ENCODE data around the gene PITPNB. TPM values are rescaled to one million over a fixed set of nuclear protein-coding genes. Genes with fewer than 3 reads are reported as not detected.

The PITPNB gene
- total RNA-seq, 1 experiment from 2014 or later, result 19.3 TPM

DNA sequence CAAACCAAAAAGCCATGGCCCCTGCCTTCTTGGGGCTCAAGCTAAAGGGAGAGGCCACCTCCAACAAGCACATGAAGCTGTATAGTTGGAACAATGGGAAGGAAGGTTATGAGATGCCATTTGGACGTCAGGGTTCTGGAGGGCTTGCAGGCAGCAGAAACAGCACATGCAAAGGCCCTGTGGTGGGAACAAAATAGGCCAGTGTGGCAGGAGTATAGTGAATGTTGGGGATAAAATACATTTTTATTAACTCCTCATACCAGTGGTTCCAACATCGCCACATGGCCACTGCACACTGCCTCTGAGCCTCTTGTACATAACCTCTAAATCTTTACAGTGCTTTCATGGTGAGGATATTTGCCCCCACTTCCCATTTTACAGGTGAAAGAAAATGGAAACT is 85.3 kb downstream of the PITPNB start:
- no peak for DNase-seq (ENCODE audit: low read depth)

DNA sequence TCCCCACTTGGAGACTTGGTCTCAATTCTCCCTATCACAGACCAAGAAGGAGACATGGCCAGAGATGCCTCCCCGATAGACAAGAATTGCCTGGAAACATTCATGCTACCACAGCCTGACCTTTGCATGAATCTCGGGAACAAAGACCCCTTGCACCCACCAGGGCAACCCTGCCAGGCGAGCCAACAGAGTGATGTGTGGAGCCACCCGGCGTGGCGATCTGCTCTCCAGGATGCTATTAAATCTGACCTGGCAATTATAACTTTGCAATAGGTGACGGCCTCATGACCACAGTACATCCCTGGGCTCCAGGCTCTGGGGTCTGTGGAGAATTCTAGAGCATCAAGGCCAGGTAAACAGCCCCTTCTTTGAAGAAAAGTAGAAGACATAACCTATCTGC is 86.5 kb downstream of the PITPNB start:
- no peak for DNase-seq (ENCODE audit: low read depth)

DNA sequence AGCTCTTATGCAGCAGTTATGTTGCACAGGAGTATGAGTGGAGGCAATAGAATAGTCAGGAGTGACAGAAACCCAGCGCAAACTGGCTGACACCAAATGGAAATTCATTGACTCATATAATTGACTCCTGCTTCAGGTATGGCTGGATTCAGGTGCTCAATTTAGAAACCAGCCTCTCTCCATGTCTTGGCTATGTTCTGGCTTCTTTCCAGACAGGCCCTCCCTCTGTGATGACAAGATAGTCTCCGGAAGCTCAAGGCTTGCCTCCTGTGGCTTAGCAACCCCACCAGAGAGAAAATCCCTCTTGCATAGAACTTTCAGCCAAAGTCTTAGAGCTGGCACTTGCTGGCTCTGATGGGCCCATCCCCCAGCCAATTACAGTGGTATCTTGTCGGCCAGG is 89.4 kb downstream of the PITPNB start:
- DNase-seq (ENCODE audit: low read depth), result no peak

DNA sequence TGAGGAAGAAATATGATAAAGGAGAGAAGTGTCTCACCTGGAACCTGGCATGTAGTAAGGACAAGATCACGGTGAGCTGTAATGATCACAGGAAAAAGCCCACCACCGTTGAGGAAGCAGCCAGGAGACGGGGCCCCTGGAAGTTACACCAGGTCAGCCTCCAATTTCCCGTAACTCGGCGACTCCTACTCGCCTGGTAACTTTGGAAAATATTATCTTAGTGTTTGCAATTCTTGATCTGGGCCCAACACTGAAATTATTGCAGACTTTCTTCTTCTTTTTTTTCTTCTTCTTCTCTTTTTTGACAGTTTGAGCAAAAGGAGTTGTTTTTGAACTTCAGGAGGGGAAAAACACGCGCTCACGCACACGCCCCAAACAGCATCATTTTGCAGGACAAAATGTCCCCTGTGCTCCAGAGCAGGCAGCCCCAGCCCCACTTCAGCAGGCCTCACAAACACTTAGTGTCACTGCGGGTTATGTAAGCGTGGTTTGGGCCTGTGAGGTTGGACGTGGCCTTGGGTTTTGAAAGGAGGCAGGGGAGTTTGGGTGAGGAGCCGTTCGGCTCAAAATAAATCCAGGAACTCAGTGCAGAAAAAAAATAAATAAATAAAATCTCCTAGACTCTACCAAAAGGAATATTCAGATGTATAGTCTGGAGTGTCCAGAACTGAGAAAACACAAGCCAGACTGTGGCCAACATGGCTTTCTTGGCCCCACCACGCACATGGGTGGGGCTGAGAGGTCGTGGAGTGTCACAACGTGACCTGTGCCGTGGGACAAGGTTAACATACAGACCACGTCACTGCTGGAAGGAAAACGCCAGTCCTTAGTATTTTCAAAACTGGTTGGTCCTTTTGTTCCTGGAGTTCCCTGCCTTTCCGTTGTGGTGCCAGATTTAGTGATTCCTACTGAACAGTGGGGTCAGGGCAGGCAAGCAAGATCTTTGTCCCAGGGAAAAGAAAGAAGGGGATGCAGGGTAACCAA is 91.2 kb downstream of the PITPNB start:
- DNase-seq (ENCODE audit: low read depth), result no peak

DNA sequence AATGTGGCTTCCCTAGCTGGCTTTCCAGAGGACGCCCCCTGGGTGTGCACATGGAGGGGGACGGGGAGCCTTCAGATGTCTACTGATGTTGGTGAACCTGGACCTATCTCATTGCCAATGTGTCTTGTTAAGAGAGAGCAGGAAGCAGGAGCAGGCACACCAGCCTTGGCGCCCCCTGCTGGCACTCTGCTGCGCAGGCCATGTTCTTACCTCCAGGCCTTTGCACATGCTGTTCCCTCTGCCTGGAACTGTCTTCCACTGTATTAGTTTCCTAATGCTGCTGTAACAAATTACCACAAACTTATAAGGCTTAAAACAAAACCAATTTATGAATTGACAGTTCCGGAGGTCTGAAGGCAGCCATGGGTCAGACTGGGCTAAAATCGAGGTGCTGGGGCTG is 93.9 kb downstream of the PITPNB start:
- no peak for DNase-seq (ENCODE audit: low read depth)

DNA sequence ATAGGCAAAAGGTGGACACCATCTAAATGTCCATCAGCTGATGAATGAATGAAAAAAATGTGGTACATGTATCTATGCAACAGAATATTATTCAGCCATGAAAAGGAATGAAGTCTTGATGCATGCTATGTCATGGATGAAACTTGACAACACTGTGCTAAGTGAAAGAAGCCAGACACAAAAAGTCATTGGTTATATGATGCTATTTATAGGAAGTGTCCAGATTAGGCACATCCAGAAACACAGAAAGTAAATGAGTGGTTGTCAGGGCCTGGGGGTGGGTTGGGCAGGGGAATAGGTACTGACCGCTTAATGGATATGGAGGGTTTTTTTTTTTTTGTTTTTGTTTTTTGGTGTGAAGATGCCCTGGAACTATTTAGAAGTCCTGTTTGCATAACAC is 95.8 kb downstream of the PITPNB start:
- no peak for DNase-seq (ENCODE audit: low read depth)

DNA sequence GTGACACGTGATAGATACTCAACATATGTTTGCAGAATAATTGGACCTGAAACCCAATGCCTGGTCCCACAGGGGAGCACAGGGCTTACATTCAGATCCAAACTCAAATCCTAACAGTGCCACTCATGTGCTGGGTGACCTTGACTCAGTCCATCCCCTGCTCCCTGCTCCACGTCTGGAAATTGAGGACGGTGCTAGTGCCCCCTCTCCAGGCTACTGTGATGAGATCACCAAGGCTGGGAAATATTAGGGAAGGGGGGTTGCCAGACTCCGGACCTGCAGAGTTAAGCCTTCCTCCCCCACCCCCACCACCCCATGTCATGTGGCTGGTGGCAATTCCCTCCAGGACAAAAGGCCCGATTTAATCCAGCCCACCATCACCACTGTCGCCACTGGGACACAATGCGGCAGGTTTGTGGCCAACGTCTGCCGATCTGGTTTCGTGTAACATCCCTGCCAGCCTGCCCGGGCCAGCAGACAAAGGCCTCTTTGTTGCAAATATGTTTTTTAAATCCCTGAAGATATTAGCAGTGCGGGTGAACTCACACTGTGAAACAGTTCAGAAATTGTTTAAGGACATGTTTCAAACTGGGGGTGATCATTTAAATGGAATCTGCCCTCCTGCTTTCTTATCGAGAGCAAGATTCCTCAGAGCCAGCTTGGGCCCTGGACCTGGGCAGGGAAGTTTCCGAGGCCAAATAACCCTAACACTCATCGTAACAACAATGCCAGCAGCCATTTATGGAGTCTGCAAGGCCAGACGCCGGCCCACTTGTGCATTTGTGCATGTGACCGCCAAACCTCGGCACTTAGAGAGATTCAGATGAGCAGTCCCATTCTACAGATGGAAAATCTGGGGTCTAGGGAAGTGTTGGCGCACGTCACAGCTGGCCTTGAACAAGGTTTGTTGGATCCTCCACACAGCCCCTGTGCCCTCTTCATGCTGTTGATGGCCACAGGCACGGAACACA is 97.9 kb downstream of the PITPNB start:
- no peak for DNase-seq (ENCODE audit: low read depth)

DNA sequence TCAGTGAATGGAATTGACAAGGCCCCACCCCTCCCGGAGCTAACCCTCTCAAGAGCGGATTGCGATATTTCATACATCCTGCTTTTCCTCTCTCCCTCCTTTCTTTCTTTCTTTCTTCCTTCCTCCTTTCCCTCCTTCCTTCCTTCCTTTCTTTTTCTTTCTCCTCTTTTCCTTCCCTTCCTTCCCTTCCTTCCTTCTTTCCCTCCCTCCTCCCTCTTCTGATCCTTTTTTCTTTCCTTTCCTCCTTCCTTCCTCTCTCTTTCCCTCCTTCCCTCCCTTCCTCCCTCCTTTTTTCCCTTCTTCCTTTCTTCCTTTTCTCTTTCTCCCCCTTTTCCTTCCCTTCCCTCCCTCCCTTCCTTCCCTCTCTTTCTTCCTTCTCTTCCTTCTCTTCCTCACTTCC is 102.5 kb downstream of the PITPNB start:
- no peak for DNase-seq (ENCODE audit: low read depth)

DNA sequence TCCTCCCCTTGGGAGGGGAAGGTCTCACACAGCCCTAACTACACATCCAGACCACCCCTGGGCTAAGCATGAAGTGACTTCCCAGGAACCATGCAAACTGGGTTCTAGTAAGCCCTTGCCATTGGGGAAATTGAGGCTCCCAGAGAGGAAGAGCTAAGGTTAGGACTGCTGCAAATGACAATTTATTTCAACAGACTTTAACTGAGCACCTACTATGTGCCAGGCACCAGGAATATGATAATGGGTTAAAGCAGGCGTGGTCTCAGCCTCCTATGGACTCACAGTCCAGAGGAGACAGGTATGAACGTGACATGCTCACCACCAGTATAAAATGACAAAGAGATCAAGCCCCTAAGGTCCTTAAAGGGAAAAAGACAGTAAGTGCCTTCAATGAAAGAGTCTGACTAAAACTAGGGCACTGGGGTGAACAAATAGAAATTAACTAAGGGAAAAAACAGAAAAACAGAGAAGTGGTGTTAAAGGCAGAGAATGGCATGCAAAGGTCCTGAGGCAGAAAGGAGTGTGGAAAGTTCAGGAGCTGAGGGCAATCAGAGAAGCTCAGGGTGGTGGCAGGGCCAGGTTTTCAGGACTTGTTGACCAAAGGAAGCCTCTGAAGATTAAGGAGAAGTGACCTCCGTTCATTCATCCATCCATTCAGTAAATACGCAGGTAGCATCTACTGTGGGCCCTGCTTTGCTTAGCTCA is 103.1 kb downstream of the PITPNB start:
- no peak for DNase-seq (ENCODE audit: low read depth)

DNA sequence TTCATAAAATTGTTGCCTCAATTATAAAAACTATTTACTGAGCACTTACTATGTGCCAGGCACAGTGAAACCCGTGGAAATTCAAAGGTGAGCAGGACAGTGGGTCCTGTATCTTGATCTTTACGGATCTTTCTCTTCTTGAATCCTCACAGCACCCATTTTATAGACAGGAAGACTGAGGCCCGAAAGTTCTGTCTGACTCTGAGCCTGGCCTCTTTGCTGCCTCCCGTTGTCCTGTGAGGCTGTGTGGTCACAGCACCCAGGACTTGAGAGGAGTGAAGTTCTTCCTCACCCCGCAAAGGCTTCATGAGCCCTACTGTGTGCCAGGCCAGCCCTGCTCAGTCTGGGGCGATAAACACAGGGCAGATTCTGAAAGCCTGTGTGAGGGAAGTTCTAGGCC is 104.1 kb downstream of the PITPNB start:
- no peak for DNase-seq (ENCODE audit: low read depth)

DNA sequence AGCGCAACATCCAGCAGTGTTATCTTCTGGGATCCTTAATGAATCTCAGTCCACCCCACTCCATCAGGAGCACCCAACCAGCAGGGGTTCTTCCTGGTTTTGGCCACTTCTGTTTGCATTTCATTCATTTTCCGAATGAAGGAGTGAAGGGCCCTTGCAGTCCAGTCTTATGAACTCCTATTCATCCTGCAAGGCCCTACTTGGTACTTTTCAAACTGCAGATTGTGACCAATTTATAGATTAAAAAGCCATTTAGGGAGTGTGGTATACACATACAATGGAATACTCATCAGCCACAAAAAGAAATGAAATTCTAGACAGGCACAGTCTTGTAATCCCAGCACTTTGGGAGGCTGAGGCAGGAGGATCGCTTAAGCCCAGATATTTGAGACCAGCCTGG is 107.3 kb downstream of the PITPNB start:
- DNase-seq (ENCODE audit: low read depth), result no peak

DNA sequence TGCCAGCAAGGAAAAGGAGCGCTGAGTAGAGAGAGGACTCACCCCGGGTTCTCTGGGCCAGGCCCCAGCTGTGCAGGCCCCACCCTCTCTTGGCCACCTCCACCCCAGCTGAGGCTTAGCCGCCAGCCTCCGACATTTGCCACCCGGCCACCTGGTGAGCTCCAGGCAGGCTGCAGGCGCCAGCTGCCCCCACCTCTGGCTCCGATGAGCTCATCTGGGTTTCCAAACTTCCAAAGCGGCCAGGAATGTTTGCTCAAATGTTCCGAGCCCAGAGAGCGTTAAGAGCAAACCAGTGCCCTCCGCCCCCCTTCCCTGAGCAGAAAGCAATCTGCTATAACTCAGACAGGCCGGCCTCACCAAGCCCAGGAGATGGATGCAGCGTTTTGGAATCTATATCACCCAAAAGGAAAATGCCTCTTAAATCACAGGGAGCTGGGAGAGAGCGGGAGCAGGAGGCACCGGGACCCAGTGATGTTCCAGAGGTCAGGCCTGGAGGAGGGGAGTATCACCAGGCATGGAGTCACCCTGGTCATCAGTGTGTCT is 108.4 kb downstream of the PITPNB start:
- DNase-seq (ENCODE audit: low read depth), result peak; percentile 65

DNA sequence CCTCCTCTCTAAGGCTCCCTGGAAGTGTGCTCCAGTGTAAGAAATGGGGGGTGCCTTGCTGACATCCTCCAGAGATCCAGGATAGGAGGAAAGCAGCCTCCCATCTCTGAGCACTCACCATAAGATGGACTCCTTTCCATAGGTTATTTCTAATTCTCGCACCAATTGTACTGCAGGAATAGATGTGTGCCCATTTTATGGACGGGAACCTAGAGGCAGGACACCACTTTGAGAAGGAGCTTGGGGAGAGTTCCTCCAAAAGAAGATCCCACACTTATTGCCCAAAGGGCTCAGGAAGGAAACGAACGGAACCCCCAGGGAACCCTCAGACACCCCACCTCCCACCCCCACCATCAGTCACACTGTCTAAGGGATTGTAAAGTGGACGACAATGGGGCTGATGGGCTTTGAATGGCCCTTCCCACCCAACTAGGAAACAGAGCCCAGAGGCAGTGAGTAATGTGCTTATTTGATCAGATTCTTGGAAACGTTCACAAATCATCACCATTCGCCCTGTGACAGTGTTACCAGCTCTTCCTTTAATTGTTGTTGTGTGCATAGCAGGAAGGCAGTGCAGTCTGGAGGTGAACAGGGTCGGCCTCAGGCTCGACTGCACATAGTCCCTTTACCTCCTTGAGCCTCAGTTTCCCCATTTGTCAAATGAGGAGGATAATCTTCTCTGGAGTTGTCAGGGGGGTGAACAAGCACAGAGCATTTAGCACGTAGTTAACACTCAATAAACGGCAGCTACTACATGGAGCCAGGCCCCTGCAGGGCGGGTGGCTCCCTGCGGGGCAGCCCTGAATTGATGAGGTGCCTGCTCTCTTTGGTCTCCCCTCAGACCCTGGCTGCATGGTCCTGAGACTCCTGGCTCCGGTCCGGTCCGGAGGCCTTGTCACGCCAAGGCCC is 109.1 kb downstream of the PITPNB start:
- no peak for DNase-seq (ENCODE audit: low read depth)

DNA sequence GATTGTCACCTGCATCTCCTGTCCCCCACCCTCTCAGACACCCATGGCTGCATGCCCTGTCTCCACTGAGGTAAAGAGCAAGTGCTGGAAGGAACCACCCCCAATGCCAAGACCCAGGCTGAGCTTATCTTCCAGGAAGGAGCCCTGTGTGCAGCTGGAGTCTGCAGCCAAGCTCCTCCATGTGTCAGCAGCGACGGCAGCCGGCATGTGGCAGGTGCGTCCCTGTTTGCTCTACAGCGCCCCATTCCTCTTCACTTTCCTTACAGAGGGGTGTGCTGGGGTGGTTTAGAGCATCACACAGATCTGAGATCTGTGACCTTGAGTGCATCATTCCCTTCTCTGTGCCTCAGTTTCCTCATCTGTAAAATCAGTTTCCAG is 109.8 kb downstream of the PITPNB start:
- DNase-seq (ENCODE audit: low read depth), result no peak

DNA sequence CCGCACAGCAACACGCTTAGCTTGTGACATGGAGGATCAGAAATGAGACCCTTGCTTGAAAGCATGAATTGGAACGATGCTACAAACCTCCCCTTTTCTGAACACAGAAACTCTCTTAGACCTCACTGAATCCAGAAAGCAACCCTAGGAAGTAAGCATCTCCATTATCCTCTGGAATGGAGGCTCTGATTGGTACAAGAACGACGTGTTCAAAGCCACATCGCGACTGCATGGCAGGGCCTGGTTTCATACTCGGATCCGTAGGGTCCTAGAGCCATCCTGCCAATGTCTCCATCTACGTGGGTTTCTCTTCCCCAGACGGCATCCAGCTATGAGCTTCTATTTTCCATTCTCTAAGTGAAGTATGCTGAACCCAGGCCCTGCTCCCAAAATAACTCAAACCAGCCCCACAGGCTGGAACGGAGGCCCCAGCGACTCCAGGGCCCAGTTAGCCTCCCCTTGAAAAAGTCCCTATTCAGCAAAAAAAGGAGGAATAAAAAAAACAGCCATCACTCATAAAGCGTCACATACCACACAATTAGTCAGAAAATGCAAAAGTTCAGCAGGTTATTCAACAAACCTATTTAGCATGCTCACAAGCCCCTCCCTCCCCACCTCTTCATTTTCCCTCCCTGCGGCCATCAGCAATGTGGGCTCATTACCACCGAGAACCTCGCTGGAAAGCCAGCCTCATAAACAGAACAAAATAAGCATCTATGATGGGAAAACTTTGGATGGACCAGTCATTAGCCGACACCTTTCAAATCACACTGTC is 110.4 kb downstream of the PITPNB start:
- DNase-seq (ENCODE audit: low read depth), result no peak

DNA sequence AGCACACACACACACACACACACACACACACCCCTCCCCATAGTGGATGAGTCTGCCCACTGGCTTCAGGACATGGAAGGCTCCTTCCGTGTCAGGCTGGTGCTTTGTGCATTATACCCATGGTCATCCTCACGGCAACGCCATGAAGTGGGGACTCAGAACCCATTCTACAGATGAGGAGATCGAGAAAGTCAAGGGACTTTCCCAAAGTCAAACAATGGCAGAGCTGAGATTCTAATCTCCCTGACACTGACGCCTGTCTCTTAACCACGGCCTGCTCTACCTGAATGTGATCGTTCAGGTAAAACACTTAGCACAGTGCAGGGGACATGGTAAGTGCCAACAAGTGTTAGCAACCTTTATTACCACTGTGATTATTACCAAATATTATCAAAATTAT is 113.2 kb downstream of the PITPNB start:
- DNase-seq (ENCODE audit: low read depth), result no peak

DNA sequence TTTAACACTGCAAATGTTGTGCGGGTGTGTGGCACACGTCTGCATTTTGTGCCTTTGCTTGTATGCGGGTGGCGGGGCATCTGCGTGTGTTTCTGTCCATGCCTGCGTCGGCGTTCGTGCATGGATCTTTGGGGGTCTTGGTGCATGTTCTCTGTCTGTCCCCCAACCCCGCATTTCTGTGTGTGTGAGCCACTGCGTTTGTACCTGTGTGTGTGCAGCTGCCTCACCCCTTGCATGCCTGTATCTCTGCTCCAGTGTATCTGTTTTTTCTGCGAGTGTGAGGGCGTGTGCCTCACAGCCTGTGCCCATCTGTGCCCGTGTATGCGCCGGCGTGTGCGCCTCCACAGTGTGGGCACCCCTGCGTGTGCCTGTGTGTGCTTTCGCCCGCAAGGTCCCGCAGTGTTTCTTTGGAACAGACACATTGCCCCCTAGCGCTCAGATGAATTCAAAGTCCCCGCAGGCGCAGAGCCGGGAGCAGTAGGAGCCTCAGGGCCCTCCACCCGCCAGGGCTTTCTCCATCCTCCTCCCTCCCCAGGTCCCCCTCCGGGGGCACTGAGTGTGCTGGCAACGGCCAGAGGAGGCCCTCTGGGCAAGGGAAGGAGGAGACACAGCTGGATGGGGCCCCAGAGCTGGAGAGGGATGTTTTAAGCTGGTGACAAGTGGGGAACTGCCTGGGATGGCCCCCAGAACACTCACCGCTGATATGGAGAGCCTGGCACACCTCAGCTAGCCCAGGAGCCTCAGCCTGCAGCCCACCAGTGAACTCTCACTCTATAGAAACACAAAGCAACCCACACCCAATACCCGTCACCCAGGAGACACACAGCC is 114.4 kb downstream of the PITPNB start:
- peak; percentile 71 for DNase-seq (ENCODE audit: low read depth)

DNA sequence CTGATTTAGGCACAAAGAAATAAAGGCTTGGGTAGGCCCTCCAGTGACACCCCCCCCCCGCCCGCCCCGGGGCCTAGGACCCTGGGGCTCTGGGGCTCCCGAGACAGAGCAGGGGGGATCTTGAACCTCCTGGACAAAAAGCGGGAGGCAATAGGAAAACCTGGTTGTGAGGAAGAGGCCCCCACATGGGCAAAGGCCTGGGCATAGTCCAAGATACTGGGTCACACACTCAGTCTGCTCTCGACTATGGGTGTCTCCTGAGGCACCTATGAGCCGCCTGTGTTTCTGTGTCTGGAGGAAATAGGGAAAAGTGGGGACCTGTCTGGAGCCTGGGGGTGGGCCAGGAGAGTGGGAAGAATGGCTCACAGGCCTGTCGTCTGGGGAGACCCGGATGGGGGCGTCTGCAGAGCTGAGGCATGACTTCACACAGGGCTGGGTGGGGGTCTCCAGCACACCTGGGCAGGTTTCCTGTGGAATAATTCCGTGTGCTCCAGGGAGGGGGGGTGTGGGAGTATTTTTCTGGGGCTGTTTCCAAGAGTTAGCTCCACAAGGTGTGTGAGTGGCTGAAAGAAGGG is 115.1 kb downstream of the PITPNB start:
- DNase-seq (ENCODE audit: low read depth), result no peak
